Lower leg skin (tissue), 3 donors: ENCODE data around the gene ATP9A.

Experiments
- POLR2A ChIP-seq, 2 donors: fragments of 450-650 bp; IDR thresholded peaks; one replicate each; pipeline ENCODE4 v1.6.1; 2016 to 2017; ENCODE audit warnings: antibody characterized with exemption in 2 of 2, mild to moderate bottlenecking in 1 of 2, moderate library complexity in 1 of 2
- TF ChIP-seq, protein P1 (sequence below), 3 donors: fragments of 450-650 bp; IDR thresholded peaks; one replicate each; pipeline ENCODE4 v1.5.1; 2016; ENCODE audit warnings: antibody characterized with exemption in 3 of 3, mild to moderate bottlenecking in 3 of 3, moderate library complexity in 2 of 3

DNA sequence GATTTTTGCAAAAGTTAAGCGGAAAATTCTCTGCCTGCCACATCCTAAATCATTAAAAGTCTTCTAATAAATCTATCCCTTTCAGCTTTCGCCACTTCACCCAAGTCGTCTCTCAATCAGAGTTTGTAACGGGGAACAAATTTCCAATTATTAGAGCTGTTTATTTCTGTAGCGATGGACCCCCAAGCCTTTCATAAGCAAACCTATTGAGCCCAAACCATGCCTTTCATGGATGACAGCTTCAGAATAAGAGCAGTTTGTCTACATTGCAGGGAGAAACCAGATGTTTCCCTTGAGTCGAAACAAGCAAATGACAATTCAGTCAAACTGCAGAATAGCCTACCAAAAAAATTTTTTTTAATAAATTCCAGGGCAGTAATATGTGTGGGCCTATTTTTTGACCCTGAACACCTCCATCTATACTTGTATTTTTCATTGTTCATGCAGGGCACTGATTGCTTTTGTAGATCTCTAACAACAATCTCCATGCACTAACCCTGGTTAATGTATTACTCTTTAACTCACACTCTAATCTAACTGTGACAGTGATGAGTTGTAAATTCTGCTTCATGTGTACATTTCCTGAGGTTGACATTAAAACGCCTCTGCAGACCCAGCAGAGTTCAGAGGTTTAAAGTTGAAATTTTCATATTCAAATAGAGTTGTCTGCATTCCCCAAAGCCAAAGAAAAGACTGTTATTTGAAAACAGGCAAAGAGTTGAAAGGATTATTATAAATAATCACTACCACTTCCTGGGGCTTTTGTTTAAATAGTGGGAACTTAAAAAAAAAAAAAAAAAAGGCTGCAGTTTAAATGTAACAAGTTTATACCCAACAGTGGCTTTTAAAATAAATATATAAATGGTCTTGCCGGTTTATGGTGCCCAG, 64.5 kb downstream of the ATP9A start:
- TF ChIP-seq, protein P1, sequence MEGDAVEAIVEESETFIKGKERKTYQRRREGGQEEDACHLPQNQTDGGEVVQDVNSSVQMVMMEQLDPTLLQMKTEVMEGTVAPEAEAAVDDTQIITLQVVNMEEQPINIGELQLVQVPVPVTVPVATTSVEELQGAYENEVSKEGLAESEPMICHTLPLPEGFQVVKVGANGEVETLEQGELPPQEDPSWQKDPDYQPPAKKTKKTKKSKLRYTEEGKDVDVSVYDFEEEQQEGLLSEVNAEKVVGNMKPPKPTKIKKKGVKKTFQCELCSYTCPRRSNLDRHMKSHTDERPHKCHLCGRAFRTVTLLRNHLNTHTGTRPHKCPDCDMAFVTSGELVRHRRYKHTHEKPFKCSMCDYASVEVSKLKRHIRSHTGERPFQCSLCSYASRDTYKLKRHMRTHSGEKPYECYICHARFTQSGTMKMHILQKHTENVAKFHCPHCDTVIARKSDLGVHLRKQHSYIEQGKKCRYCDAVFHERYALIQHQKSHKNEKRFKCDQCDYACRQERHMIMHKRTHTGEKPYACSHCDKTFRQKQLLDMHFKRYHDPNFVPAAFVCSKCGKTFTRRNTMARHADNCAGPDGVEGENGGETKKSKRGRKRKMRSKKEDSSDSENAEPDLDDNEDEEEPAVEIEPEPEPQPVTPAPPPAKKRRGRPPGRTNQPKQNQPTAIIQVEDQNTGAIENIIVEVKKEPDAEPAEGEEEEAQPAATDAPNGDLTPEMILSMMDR (IDR thresholded peaks at IDR 0.05): no peak
- no peak for TF ChIP-seq POLR2A (IDR thresholded peaks at IDR 0.05)
